ENCODE data around the gene FLYWCH2. TPM values are rescaled to one million over a fixed set of nuclear protein-coding genes. Genes with fewer than 3 reads are reported as not detected.

FLYWCH2 gene
- total and polyA plus RNA-seq, 9 of the 15 experiments (the other 6 are each of a cell fraction or from before 2014, with no cell fraction given), result 0.70 to 55.5 (median 7.6) TPM

DNA sequence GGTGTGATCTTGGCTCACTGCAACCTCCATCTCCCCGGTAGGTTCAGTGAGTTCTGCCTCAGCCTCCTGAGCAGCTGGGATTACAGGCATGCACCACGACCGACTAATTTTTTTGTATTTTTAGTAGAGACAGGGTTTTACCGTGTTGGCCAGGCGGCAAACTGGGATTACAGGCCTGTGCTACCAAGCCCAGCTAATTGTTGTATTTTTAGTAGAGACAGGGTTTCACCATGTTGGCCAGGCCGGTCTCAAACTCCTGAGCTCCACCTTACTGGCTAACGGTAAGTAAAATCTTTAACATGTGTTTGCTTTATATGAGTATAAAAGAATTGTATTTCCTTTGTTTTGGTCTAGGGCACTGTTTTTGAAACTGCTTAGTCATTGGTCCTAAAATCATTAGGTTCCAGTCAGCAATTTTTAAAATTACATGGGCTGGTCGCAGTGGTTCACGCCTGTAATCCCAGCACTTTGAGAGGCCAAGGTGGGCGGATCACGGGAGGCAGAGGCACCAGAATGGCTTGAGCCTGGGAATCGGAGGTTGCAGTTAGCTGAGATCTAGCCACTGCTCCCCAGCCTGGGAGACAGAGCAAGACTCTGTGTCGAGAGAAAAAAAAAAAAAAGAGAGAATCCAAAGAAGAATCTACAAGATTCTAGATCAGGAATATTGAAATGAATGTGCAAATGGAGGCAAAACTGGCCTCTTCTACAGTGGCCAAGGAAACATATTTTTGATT, 32.3 kb downstream of the FLYWCH2 start (continued):
- TF ChIP-seq CHD2 (IDR thresholded peaks at IDR 0.05; ENCODE audit: low read depth, low read length), result no peak
- TF ChIP-seq YY1 (IDR thresholded peaks at IDR 0.05; ENCODE audit: borderline replicate concordance in 1 of 3, control insufficient read depth in 1 of 3, extremely low read depth in 1 of 3, insufficient read depth in 3 of 3, insufficient read length in 1 of 3, insufficient replicate concordance in 2 of 3, low read depth in 1 of 3, low read length in 2 of 3), result no peak
- TF ChIP-seq TEAD4 (IDR thresholded peaks at IDR 0.05; ENCODE audit: low read length), result no peak
- no peak for TF ChIP-seq TEAD4 (CRISPR knock-in tag; IDR thresholded peaks at IDR 0.05; ENCODE audit: borderline replicate concordance)
- TF ChIP-seq CHD1 (IDR thresholded peaks at IDR 0.05; ENCODE audit: low read length), result no peak
- TF ChIP-seq, protein P1, sequence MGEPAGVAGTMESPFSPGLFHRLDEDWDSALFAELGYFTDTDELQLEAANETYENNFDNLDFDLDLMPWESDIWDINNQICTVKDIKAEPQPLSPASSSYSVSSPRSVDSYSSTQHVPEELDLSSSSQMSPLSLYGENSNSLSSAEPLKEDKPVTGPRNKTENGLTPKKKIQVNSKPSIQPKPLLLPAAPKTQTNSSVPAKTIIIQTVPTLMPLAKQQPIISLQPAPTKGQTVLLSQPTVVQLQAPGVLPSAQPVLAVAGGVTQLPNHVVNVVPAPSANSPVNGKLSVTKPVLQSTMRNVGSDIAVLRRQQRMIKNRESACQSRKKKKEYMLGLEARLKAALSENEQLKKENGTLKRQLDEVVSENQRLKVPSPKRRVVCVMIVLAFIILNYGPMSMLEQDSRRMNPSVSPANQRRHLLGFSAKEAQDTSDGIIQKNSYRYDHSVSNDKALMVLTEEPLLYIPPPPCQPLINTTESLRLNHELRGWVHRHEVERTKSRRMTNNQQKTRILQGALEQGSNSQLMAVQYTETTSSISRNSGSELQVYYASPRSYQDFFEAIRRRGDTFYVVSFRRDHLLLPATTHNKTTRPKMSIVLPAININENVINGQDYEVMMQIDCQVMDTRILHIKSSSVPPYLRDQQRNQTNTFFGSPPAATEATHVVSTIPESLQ (CRISPR knock-in tag; IDR thresholded peaks at IDR 0.05), result no peak
- TF ChIP-seq SRSF3 (IDR thresholded peaks at IDR 0.05; ENCODE audit: insufficient read depth, low read length), result no peak
- TF ChIP-seq, protein P2, sequence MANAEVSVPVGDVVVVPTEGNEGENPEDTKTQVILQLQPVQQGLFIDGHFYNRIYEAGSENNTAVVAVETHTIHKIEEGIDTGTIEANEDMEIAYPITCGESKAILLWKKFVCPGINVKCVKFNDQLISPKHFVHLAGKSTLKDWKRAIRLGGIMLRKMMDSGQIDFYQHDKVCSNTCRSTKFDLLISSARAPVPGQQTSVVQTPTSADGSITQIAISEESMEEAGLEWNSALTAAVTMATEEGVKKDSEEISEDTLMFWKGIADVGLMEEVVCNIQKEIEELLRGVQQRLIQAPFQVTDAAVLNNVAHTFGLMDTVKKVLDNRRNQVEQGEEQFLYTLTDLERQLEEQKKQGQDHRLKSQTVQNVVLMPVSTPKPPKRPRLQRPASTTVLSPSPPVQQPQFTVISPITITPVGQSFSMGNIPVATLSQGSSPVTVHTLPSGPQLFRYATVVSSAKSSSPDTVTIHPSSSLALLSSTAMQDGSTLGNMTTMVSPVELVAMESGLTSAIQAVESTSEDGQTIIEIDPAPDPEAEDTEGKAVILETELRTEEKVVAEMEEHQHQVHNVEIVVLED (CRISPR knock-in tag; IDR thresholded peaks at IDR 0.05), result no peak
- no peak for TF ChIP-seq HNRNPUL1 (IDR thresholded peaks at IDR 0.05; ENCODE audit: low read length)
- TF ChIP-seq SMARCE1 (IDR thresholded peaks at IDR 0.05), result no peak
- TF ChIP-seq BHLHE40 (IDR thresholded peaks at IDR 0.05; ENCODE audit: low read length), result no peak
- TF ChIP-seq NFIX (CRISPR knock-in tag; IDR thresholded peaks at IDR 0.05; ENCODE audit: low read depth), result no peak
- TF ChIP-seq ZNF444 (CRISPR knock-in tag; IDR thresholded peaks at IDR 0.05), result no peak
- no peak for TF ChIP-seq ZNF311 (CRISPR knock-in tag; IDR thresholded peaks at IDR 0.05)
- TF ChIP-seq, protein P3, sequence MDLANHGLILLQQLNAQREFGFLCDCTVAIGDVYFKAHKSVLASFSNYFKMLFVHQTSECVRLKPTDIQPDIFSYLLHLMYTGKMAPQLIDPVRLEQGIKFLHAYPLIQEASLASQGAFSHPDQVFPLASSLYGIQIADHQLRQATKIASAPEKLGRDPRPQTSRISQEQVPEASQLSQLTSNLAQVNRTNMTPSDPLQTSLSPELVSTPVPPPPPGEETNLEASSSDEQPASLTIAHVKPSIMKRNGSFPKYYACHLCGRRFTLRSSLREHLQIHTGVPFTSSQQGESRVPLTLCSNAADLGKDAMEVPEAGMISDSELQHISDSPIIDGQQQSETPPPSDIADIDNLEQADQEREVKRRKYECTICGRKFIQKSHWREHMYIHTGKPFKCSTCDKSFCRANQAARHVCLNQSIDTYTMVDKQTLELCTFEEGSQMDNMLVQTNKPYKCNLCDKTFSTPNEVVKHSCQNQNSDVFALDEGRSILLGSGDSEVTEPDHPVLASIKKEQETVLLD (IDR thresholded peaks at IDR 0.05), result no peak
- TF ChIP-seq ZNF165 (CRISPR knock-in tag; IDR thresholded peaks at IDR 0.05; ENCODE audit: borderline replicate concordance), result no peak
- no peak for TF ChIP-seq ZBTB12 (CRISPR knock-in tag; IDR thresholded peaks at IDR 0.05)
- TF ChIP-seq ZNF316 (IDR thresholded peaks at IDR 0.05), result peak; percentile 100
- no peak for TF ChIP-seq GTF2F1 (IDR thresholded peaks at IDR 0.05; ENCODE audit: low read depth, low read length)
- TF ChIP-seq ZNF282 (CRISPR knock-in tag; IDR thresholded peaks at IDR 0.05), result no peak
- TF ChIP-seq KHSRP (IDR thresholded peaks at IDR 0.05), result no peak
- TF ChIP-seq LARP7 (IDR thresholded peaks at IDR 0.05), result no peak
- TF ChIP-seq NFATC3 (IDR thresholded peaks at IDR 0.05), result no peak
- TF ChIP-seq KDM5B (IDR thresholded peaks at IDR 0.05; ENCODE audit: insufficient replicate concordance, low read depth, low read length), result no peak
